Choroid plexus epithelial cell (primary cell): ENCODE measurements around the gene DCST2.
A peak's percentile ranks its signal among the peaks of the same experiment; 100 is the strongest.

ENCODE experiments used
- DNase-seq: peaks from one replicate; pipeline ENCODE4 v3.0.0-alpha.2; 2010; ENCODE audit warnings: low read depth
- H3K4me3 ChIP-seq: 2 replicates; pipeline ENCODE4 v1.5.1; 2011; ENCODE audit warnings: low read depth, mild to moderate bottlenecking, control low read depth, low read length, moderate library complexity
- CTCF ChIP-seq: conservative IDR thresholded peaks from 2 replicates; pipeline ENCODE4 v1.5.1; 2011; ENCODE audit warnings: low read depth, mild to moderate bottlenecking, control low read depth, inconsistent platforms, low read length, moderate library complexity

The DCST2 gene

GRCh38 chr1:155040358-155041093 is 6.9 kb upstream of the DCST2 start:
- H3K4me3 ChIP-seq: no peak overlapping the region
- TF ChIP-seq CTCF: no peak
- no peak for DNase-seq

- H3K4me3 ChIP-seq: no peak overlapping the region
- TF ChIP-seq CTCF: no peak
Observed at GRCh38 chr1:155039308-155039669, 5.7 kb upstream of the DCST2 start.

GRCh38 chr1:155038602-155039307 is 5.2 kb upstream of the DCST2 start:
- TF ChIP-seq CTCF: no peak
- H3K4me3 ChIP-seq: no peak overlapping the region
- DNase-seq: peak; percentile 33

More at GRCh38 chr1:155039308-155039669, 5.7 kb upstream of the DCST2 start:
- DNase-seq: no peak

- DNase-seq: no peak
- no peak for TF ChIP-seq CTCF
Observed at GRCh38 chr1:155037851-155038441, 4.4 kb upstream of the DCST2 start.

GRCh38 chr1:155037043-155037442 is 3.5 kb upstream of the DCST2 start:
- DNase-seq: no peak
- no peak for TF ChIP-seq CTCF
- no peak overlapping the region for H3K4me3 ChIP-seq

More at GRCh38 chr1:155037851-155038441, 4.4 kb upstream of the DCST2 start:
- no peak overlapping the region for H3K4me3 ChIP-seq

- no peak overlapping the region for H3K4me3 ChIP-seq
- no peak for DNase-seq
- no peak for TF ChIP-seq CTCF
Observed at GRCh38 chr1:155035936-155036335, 2.4 kb upstream of the DCST2 start.
